ENCODE measurements around the gene TMEM247. TPM values are rescaled to one million over a fixed set of nuclear protein-coding genes. Genes with fewer than 3 reads are reported as not detected.
A peak's percentile ranks its signal among the peaks of the same experiment; 100 is the strongest.

Gene TMEM247
- total RNA-seq, 1 experiment from 2014 or later = not detected

DNA sequence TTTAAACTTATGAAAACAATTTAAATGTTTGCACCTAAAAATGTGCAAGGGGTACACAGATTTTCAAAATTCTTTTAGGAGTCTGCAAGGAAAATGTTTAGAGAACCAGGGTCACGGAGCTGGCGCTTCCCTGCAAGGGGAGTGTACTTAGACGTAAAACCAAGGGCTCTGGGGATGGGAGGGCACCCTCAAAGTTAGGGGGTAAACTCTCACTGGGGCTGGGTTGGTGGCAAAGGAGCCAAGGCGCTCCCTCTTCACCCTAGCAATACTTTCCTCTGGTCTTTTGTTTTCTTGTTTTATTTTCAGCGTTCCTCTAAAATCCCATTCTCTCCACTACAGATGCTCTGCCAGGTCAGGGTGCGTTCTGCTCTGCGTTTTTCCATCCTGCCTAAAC, 20.0 kb downstream of the TMEM247 start:
- ATAC-seq = no peak
- peaks cover 44% of the 10 kb centered on the region for H3K27me3 Mint-ChIP-seq (ENCODE audit: low read depth)
- H3K9me3 Mint-ChIP-seq = no peaks in the 10 kb centered on the region
- TF ChIP-seq CREB1 (CRISPR knock-in tag; IDR thresholded peaks at IDR 0.05) = no peak
- no peak for TF ChIP-seq FOXK1 (CRISPR knock-in tag; IDR thresholded peaks at IDR 0.05)
- TF ChIP-seq SMAD4 (CRISPR knock-in tag; IDR thresholded peaks at IDR 0.05) = no peak
- TF ChIP-seq, protein P1, sequence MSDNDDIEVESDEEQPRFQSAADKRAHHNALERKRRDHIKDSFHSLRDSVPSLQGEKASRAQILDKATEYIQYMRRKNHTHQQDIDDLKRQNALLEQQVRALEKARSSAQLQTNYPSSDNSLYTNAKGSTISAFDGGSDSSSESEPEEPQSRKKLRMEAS (CRISPR knock-in tag; IDR thresholded peaks at IDR 0.05) = no peak
- no peak overlapping the region for H3K27ac Mint-ChIP-seq
- peaks cover 11% of the 10 kb centered on the region for H3K4me1 Mint-ChIP-seq
- H3K4me3 Mint-ChIP-seq = peak overlapping the region; percentile 96
- no peaks in the 10 kb centered on the region for H3K36me3 Mint-ChIP-seq
- DNase-seq (ENCODE audit: low spot score) = no peak
- ChIA-PET CTCF (no interaction called here), POLR2A (no interaction called here)

- ChIA-PET CTCF (no interaction called here), POLR2A (interaction anchor here (0.6 kb wide), 1 partner anchor 9 kb away, joined by 6 read pairs; no protein-coding TSS in a partner anchor)
- TF ChIP-seq, protein P2, sequence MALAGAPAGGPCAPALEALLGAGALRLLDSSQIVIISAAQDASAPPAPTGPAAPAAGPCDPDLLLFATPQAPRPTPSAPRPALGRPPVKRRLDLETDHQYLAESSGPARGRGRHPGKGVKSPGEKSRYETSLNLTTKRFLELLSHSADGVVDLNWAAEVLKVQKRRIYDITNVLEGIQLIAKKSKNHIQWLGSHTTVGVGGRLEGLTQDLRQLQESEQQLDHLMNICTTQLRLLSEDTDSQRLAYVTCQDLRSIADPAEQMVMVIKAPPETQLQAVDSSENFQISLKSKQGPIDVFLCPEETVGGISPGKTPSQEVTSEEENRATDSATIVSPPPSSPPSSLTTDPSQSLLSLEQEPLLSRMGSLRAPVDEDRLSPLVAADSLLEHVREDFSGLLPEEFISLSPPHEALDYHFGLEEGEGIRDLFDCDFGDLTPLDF (CRISPR knock-in tag; IDR thresholded peaks at IDR 0.05) = no peak
- no peak for TF ChIP-seq ETV6 (CRISPR knock-in tag; IDR thresholded peaks at IDR 0.05)
- no peak for TF ChIP-seq FOXJ3 (CRISPR knock-in tag; IDR thresholded peaks at IDR 0.05; ENCODE audit: borderline replicate concordance)
- TF ChIP-seq MXD4 (CRISPR knock-in tag; IDR thresholded peaks at IDR 0.05; ENCODE audit: borderline replicate concordance) = no peak
- no peak for TF ChIP-seq JAZF1 (CRISPR knock-in tag; IDR thresholded peaks at IDR 0.05)
- no peak for TF ChIP-seq PRDM15 (CRISPR knock-in tag; IDR thresholded peaks at IDR 0.05)
- TF ChIP-seq NR2C2 (CRISPR knock-in tag; IDR thresholded peaks at IDR 0.05) = no peak
- no peak for TF ChIP-seq ZBTB21 (CRISPR knock-in tag; IDR thresholded peaks at IDR 0.05; ENCODE audit: borderline replicate concordance)
- no peak for TF ChIP-seq ESRRA (CRISPR knock-in tag; IDR thresholded peaks at IDR 0.05; ENCODE audit: borderline replicate concordance)
- no peak for TF ChIP-seq ELF4 (CRISPR knock-in tag; IDR thresholded peaks at IDR 0.05; ENCODE audit: low read depth)
- TF ChIP-seq ZNF121 (CRISPR knock-in tag; IDR thresholded peaks at IDR 0.05) = no peak
- TF ChIP-seq ZNF671 (CRISPR knock-in tag; IDR thresholded peaks at IDR 0.05) = no peak
- no peak for TF ChIP-seq CDX4 (CRISPR knock-in tag; IDR thresholded peaks at IDR 0.05; ENCODE audit: borderline replicate concordance)
- TF ChIP-seq, protein P3, sequence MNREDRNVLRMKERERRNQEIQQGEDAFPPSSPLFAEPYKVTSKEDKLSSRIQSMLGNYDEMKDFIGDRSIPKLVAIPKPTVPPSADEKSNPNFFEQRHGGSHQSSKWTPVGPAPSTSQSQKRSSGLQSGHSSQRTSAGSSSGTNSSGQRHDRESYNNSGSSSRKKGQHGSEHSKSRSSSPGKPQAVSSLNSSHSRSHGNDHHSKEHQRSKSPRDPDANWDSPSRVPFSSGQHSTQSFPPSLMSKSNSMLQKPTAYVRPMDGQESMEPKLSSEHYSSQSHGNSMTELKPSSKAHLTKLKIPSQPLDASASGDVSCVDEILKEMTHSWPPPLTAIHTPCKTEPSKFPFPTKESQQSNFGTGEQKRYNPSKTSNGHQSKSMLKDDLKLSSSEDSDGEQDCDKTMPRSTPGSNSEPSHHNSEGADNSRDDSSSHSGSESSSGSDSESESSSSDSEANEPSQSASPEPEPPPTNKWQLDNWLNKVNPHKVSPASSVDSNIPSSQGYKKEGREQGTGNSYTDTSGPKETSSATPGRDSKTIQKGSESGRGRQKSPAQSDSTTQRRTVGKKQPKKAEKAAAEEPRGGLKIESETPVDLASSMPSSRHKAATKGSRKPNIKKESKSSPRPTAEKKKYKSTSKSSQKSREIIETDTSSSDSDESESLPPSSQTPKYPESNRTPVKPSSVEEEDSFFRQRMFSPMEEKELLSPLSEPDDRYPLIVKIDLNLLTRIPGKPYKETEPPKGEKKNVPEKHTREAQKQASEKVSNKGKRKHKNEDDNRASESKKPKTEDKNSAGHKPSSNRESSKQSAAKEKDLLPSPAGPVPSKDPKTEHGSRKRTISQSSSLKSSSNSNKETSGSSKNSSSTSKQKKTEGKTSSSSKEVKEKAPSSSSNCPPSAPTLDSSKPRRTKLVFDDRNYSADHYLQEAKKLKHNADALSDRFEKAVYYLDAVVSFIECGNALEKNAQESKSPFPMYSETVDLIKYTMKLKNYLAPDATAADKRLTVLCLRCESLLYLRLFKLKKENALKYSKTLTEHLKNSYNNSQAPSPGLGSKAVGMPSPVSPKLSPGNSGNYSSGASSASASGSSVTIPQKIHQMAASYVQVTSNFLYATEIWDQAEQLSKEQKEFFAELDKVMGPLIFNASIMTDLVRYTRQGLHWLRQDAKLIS (CRISPR knock-in tag; IDR thresholded peaks at IDR 0.05; ENCODE audit: borderline replicate concordance) = no peak
- TF ChIP-seq, protein P4, sequence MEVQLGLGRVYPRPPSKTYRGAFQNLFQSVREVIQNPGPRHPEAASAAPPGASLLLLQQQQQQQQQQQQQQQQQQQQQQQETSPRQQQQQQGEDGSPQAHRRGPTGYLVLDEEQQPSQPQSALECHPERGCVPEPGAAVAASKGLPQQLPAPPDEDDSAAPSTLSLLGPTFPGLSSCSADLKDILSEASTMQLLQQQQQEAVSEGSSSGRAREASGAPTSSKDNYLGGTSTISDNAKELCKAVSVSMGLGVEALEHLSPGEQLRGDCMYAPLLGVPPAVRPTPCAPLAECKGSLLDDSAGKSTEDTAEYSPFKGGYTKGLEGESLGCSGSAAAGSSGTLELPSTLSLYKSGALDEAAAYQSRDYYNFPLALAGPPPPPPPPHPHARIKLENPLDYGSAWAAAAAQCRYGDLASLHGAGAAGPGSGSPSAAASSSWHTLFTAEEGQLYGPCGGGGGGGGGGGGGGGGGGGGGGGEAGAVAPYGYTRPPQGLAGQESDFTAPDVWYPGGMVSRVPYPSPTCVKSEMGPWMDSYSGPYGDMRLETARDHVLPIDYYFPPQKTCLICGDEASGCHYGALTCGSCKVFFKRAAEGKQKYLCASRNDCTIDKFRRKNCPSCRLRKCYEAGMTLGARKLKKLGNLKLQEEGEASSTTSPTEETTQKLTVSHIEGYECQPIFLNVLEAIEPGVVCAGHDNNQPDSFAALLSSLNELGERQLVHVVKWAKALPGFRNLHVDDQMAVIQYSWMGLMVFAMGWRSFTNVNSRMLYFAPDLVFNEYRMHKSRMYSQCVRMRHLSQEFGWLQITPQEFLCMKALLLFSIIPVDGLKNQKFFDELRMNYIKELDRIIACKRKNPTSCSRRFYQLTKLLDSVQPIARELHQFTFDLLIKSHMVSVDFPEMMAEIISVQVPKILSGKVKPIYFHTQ (CRISPR knock-in tag; IDR thresholded peaks at IDR 0.05) = no peak
- TF ChIP-seq ATF1 (CRISPR knock-in tag; IDR thresholded peaks at IDR 0.05) = no peak
- no peak for TF ChIP-seq SOX15 (CRISPR knock-in tag; IDR thresholded peaks at IDR 0.05)
- TF ChIP-seq RORB (CRISPR knock-in tag; IDR thresholded peaks at IDR 0.05) = no peak
- TF ChIP-seq CREB1 (CRISPR knock-in tag; IDR thresholded peaks at IDR 0.05) = no peak
- TF ChIP-seq SP1 (CRISPR knock-in tag; conservative IDR thresholded peaks at IDR 0.05) = no peak
- Mint-ChIP-seq H3K4me3 (no peak overlapping the region), H3K27ac (no peak overlapping the region), H3K27me3 (ENCODE audit: low read depth) (peaks cover 42% of the 10 kb centered on the region), H3K4me1 (peaks cover 25% of the 10 kb centered on the region), H3K9me3 (no peaks in the 10 kb centered on the region), H3K36me3 (no peaks in the 10 kb centered on the region)
- ATAC-seq (no peak), DNase-seq (ENCODE audit: low spot score) (no peak)
These were observed 21.4 kb downstream of the TMEM247 start for GRCh38 chr2:46500801-46501200.

All from WTC11 (cell line).